ENCODE results near the gene DCUN1D3. TPM values are rescaled to one million over a fixed set of nuclear protein-coding genes. Genes with fewer than 3 reads are reported as not detected.
A peak's percentile ranks its signal among the peaks of the same experiment; 100 is the strongest.

DCUN1D3 gene
- total and polyA plus RNA-seq, 2 experiments from 2014 or later = 15.0 to 40.3 TPM

GRCh38 chr16:20899477-20900298 lies 470 bp downstream of the DCUN1D3 start:
- Histone ChIP-seq H3K4me2 (peak overlapping the region; percentile 83), H3K4me3 (peak overlapping the region; percentile 78), H3K4me1 (ENCODE audit: insufficient read depth) (peaks cover 45% of the 10 kb centered on the region), H3K36me3 (replicated peaks; ENCODE audit: insufficient read depth, low read depth) (no peaks in the 10 kb centered on the region), H3K27ac (peak overlapping the region; percentile 99), H3K9me3 (ENCODE audit: low read depth) (no peaks in the 10 kb centered on the region), H3K9me2 (replicated peaks; ENCODE audit: insufficient read depth) (no peaks in the 10 kb centered on the region), H4K20me1 (ENCODE audit: insufficient read depth, poor library complexity, severe bottlenecking) (peaks cover 18% of the 10 kb centered on the region), H3K79me2 (peaks cover 80% of the 10 kb centered on the region), H3K27me3 (no peaks in the 10 kb centered on the region), H2AFZ (no peak overlapping the region)
- 0% methylated on average over 4 of the region's 23 CpGs for WGBS (ENCODE audit: low lambda C conversion rate, missing lambda C conversion rate)
- TF ChIP-seq EZH2phosphoT487 (IDR thresholded peaks at IDR 0.05; ENCODE audit: low read depth, severe bottlenecking, unreplicated experiment) (no peak), EZH2 (IDR thresholded peaks at IDR 0.05; ENCODE audit: borderline replicate concordance) (no peak)
- TF ChIP-seq, protein P1, sequence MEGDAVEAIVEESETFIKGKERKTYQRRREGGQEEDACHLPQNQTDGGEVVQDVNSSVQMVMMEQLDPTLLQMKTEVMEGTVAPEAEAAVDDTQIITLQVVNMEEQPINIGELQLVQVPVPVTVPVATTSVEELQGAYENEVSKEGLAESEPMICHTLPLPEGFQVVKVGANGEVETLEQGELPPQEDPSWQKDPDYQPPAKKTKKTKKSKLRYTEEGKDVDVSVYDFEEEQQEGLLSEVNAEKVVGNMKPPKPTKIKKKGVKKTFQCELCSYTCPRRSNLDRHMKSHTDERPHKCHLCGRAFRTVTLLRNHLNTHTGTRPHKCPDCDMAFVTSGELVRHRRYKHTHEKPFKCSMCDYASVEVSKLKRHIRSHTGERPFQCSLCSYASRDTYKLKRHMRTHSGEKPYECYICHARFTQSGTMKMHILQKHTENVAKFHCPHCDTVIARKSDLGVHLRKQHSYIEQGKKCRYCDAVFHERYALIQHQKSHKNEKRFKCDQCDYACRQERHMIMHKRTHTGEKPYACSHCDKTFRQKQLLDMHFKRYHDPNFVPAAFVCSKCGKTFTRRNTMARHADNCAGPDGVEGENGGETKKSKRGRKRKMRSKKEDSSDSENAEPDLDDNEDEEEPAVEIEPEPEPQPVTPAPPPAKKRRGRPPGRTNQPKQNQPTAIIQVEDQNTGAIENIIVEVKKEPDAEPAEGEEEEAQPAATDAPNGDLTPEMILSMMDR (IDR thresholded peaks at IDR 0.05; ENCODE audit: poor library complexity) = no peak
- peak; percentile 80 for DNase-seq (ENCODE audit: low spot score)

- no peaks in the 10 kb centered on the region for H3K9me2 ChIP-seq (replicated peaks; ENCODE audit: insufficient read depth)
- H3K4me3 ChIP-seq = peak overlapping the region; percentile 78
- TF ChIP-seq EZH2phosphoT487 (IDR thresholded peaks at IDR 0.05; ENCODE audit: low read depth, severe bottlenecking, unreplicated experiment) (no peak), EZH2 (IDR thresholded peaks at IDR 0.05; ENCODE audit: borderline replicate concordance) (no peak)
- TF ChIP-seq, protein P1 (IDR thresholded peaks at IDR 0.05; ENCODE audit: poor library complexity) = no peak
- H3K4me2 ChIP-seq = peak overlapping the region; percentile 83
- peak; percentile 31 for DNase-seq (ENCODE audit: low spot score)
- no peaks in the 10 kb centered on the region for H3K36me3 ChIP-seq (replicated peaks; ENCODE audit: insufficient read depth, low read depth)
- H3K4me1 ChIP-seq (ENCODE audit: insufficient read depth) = peaks cover 39% of the 10 kb centered on the region
- peaks cover 85% of the 10 kb centered on the region for H3K79me2 ChIP-seq
- WGBS (ENCODE audit: low lambda C conversion rate, missing lambda C conversion rate) = 14% methylated on average over 5 of the region's 5 CpGs
- peaks cover 24% of the 10 kb centered on the region for H4K20me1 ChIP-seq (ENCODE audit: insufficient read depth, poor library complexity, severe bottlenecking)
- no peak overlapping the region for H2AFZ ChIP-seq
- H3K27ac ChIP-seq = peak overlapping the region; percentile 99
- no peaks in the 10 kb centered on the region for H3K27me3 ChIP-seq
- H3K9me3 ChIP-seq (ENCODE audit: low read depth) = no peaks in the 10 kb centered on the region
Observed at GRCh38 chr16:20899071-20899470, 1.1 kb downstream of the DCUN1D3 start.

DNA sequence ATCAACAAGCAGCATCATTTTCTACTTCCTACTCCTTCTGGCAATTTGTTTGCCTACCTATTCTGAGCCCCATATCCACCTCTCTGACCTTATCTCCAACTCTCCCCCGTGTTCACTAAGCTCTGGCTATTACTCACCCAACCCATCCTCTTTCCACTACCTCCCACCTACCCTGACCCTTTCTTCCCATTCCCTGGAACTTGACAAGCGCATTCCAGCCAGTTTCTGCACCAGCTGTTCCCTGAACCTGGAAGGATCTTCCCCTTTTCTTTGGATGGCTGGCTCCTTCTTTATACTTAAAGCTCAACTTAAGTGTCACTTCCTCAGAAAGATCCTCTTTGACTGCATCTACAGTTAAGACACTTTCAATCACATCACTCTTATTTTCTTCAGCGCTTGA lies 2.2 kb downstream of the DCUN1D3 start:
- Histone ChIP-seq H3K4me2 (peak overlapping the region; percentile 83), H4K20me1 (ENCODE audit: insufficient read depth, poor library complexity, severe bottlenecking) (peaks cover 34% of the 10 kb centered on the region), H2AFZ (no peak overlapping the region), H3K36me3 (replicated peaks; ENCODE audit: insufficient read depth, low read depth) (no peaks in the 10 kb centered on the region), H3K9me2 (replicated peaks; ENCODE audit: insufficient read depth) (no peaks in the 10 kb centered on the region), H3K27me3 (no peaks in the 10 kb centered on the region), H3K79me2 (peaks cover 86% of the 10 kb centered on the region), H3K4me1 (ENCODE audit: insufficient read depth) (peaks cover 32% of the 10 kb centered on the region), H3K4me3 (no peak overlapping the region), H3K27ac (peak overlapping the region; percentile 99), H3K9me3 (ENCODE audit: low read depth) (no peaks in the 10 kb centered on the region)
- 66% methylated on average over 3 of the region's 3 CpGs for WGBS (ENCODE audit: low lambda C conversion rate, missing lambda C conversion rate)
- peak; percentile 30 for DNase-seq (ENCODE audit: low spot score)
- TF ChIP-seq EZH2 (IDR thresholded peaks at IDR 0.05; ENCODE audit: borderline replicate concordance) (no peak), EZH2phosphoT487 (IDR thresholded peaks at IDR 0.05; ENCODE audit: low read depth, severe bottlenecking, unreplicated experiment) (no peak)
- TF ChIP-seq, protein P1 (IDR thresholded peaks at IDR 0.05; ENCODE audit: poor library complexity) = no peak

All from hepatocyte (in vitro differentiated cells).